Measurements from ENCODE around the gene SHMT2.

GRCh38 chr12:57190037-57190436 is 39.5 kb upstream of the SHMT2 start:
- TF ChIP-seq REST (IDR thresholded peaks at IDR 0.05; ENCODE audit: insufficient read depth in 1 of 2, low read depth in 2 of 2, low read length in 2 of 2) = no peak
- no peak for TF ChIP-seq TAF1 (IDR thresholded peaks at IDR 0.05; ENCODE audit: borderline replicate concordance, insufficient read depth, low read length)
- TF ChIP-seq POLR2AphosphoS5 (IDR thresholded peaks at IDR 0.05; ENCODE audit: low read depth, low read length) = no peak

Measured in PFSK-1 (cell line).